A549 (cell line): ENCODE measurements around the gene MAP7D2.

Experiments
- CBX2 ChIP-seq: fragments of 200-600 bp; sonication (generic); IDR thresholded peaks from 2 replicates; pipeline ENCODE4 v1.6.1; 2016; ENCODE audit warnings: low read depth, mild to moderate bottlenecking, borderline replicate concordance
- CHD4 ChIP-seq: fragments of 200-600 bp; sonication (generic); IDR thresholded peaks from 2 replicates; pipeline ENCODE4 v1.6.1; 2016; ENCODE audit warnings: antibody characterized with exemption, mild to moderate bottlenecking, borderline replicate concordance
- CTCF ChIP-seq: fragments of >200 bp; sonication (Bioruptor Twin); formaldehyde crosslinking; IDR thresholded peaks from 3 replicates; pipeline ENCODE4 v1.5.1; 2016
- EP300 ChIP-seq, 2 experiments: fragments of >200 bp; sonication (Bioruptor Twin); formaldehyde crosslinking; IDR thresholded peaks; 2 replicates in 1 of 2; 3 replicates in 1 of 2; pipeline ENCODE4 v1.6.1; 2016 to 2017
- JUN ChIP-seq, 2 experiments: fragments of >200 bp; sonication (Bioruptor Twin); formaldehyde crosslinking; IDR thresholded peaks; 2 replicates in 1 of 2; 3 replicates in 1 of 2; pipeline ENCODE4 v1.6.1; 2016 to 2017
- JUNB ChIP-seq: fragments of >200 bp; sonication (Bioruptor Twin); formaldehyde crosslinking; IDR thresholded peaks from 2 replicates; pipeline ENCODE4 v1.6.1; 2016
- KDM1A ChIP-seq: fragments of 200-600 bp; sonication (generic); IDR thresholded peaks from 2 replicates; pipeline ENCODE4 v1.6.1; 2016; ENCODE audit warnings: low read depth, mild to moderate bottlenecking
- RAD21 ChIP-seq, 2 experiments: fragments of >200 bp in 1 of 2; sonication (Bioruptor Twin) in 1 of 2; formaldehyde crosslinking in 1 of 2; IDR thresholded peaks in 1 of 2; conservative IDR thresholded peaks in 1 of 2; 2 replicates in 1 of 2; 3 replicates in 1 of 2; pipeline ENCODE4 v1.6.1; 2012 to 2018; ENCODE audit warnings: inconsistent platforms in 1 of 2

DNA sequence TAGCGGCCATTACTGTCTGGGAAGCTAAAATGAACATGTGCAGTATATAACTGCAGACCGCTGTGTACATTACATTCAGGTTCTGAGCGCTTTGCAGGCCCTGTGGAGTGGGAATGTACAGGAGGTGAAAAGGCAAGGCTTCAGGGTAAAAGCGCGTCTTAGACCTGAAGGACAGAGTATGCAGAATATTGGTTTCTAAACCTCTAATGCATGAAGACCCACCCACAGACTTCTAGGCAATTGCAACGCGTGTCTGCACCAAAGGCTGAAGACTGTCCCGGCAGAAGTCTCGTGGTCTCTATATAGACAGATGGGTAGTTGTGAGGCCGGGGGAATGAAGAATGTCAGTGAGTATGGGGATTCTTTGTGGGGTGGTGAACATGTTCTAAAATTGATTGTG is 5.4 kb downstream of the MAP7D2 start:
- no peak for TF ChIP-seq RAD21 (conservative IDR thresholded peaks at IDR 0.05 in 1 of 2, IDR thresholded peaks at IDR 0.05 in 1 of 2)
- TF ChIP-seq CTCF: no peak
- TF ChIP-seq CHD4: no peak
- TF ChIP-seq EP300 (IDR thresholded peaks at IDR 0.05): no peak
- TF ChIP-seq JUNB: no peak
- TF ChIP-seq CBX2: no peak
- TF ChIP-seq KDM1A: no peak
- no peak for TF ChIP-seq JUN (IDR thresholded peaks at IDR 0.05)
